GM18519 (cell line): ENCODE measurements around the gene ZNF140.

Source experiments
- ATAC-seq: cut with Tn5 transposase; IDR thresholded peaks from one replicate; pipeline ENCODE4 v1.9.1; 2021; ENCODE audit warnings: mild to moderate bottlenecking, moderate library complexity; ENCODE audit not compliant: unreplicated experiment, low FRiP score

Gene ZNF140

DNA sequence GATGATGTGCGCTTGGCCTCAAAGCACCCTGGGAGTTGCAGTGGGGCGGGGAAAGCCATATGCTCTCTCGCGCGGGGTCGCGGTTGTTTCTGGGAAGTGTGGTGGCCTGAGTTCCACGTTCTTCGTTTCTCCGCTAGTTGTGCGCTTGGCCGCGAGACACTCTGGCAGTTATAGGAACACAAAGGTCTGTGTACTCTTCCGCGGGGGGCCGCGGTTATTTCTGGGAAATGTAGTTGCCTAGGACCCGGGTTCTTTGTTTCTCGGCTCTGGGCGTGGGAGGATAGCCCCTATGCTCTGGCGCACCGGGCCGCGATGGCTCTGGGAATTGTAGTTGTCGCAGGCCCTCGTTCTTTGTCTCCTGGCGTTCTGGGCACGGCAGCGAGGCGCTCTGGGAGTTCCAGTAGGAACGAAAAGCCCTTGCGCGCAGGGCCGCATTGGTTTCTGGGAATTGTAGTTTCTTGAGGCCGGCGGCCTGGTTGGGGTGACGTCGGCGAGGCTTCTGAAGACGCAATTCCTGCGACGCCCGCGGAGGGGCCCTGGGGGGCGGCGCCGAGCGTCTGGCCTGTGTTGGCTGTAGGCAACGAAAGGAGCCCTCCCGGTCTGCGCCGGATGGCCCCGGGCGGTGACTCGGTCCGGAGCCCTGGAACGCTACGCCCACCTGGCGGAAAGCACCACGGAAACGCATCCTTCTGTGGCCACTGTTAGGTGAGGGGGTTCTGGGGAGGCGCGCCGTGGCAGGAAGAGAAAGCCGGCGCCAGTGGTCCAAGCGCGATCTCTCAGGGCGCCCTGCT, at the start of gene ZNF140:
Gene ZNF140 (plus strand): TSS at position 556 of the 791 bp plus-strand sequence. CDS start 398 bp downstream, outside the sequence.
- ATAC-seq, result peak; percentile 56

DNA sequence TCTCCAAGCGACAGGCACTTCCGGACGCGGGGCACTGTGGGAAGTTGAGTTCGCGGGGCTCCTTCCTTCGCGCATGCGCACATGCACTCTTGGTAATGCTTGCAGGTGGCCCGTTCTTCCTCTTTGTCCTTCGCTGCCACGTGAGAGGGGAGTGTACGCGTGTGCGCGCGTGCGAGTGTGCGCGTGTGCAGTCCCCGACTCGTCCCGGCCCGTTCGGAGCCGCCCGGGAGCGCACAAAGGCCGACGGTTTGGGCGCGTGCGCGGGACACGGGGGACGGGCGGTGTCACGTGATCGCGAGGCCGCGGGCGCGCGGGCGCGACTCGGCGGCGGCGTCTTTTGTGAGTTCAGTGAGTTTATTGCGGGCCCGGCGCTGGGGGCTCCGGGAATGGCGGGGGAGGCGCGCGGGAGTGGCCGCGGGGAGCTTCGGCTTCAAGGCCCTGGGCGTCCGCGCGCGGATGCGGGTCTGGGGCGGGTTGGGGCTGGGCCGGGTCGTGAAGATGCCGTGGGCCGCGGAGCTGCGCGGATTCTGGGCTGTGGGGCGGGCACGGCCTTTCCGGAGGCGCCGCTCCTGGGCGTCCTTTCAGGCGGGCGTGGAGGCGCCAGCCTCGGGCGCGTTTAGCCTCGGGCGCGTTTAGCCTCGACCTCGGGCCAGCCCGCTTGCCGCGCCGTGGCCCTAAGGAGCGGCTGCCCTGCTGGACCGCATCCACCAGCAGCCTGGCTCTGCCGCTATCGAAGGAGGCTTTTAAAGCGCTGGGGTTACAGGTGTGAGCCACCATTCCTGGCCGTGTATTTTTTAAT, 43.3 kb upstream of the ZNF140 start, which contains the start of gene ZNF84:
Gene ZNF84 (plus strand): TSS at position 303 of the 799 bp plus-strand sequence. CDS start 3,959 bp downstream, outside the sequence.
- peak; percentile 84 for ATAC-seq

DNA sequence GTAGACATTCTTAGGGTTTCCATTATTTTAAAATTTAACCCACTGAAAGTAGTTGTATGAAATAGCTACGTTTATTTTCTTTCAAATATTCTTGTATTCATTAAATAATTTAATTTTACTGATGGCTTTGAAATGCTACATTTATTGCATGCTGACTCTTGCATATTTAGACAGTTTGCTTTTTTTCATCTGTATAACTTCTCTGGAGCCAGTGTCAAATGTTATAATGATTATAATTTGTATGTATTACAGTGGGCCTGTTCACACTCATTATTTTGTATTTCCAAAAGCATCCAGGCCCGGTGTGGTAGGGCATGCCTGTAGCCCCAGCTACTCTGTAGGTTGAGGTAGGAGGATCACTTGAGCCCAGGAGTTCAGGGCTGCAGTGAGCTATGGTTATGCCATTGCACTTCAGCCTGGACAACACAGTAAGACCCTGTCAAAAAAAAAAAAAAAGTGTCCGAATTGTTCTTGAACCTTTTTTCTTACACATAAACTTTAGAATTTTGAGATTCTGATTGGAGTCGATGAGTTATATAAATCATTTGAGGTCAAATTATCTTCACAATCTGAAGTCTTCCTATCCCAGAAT, 42.5 kb upstream of the ZNF140 start:
- ATAC-seq, result no peak

DNA sequence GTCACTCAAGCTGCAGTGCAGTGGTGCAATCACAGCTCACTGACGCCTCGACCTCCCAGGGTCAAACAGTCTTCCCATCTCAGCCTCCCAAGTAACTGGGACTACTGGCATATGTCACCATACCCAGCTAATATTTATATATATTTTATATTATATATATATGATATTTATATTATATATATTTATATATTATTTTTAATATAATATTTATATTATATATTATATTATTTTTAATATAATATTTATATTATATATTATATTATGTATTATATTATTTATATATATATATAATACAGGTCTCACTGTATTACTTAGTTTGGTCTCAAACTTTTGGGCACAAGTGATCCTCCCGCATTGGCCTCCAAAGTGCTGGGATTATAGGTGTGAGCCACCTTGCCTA, 34.0 kb upstream of the ZNF140 start:
- ATAC-seq, result no peak

DNA sequence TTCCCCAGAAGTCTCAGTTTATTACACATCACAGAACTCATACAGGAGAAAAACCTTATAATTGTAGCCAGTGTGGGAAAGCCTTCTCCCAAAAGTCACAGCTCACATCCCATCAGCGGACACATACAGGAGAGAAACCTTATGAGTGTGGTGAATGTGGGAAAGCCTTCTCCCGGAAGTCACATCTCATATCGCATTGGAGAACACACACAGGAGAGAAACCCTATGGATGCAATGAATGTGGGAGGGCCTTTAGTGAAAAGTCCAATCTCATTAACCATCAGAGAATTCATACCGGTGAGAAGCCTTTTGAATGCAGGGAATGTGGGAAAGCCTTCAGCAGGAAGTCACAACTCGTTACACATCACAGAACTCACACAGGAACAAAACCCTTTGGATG, 23.3 kb upstream of the ZNF140 start:
- ATAC-seq, result no peak

DNA sequence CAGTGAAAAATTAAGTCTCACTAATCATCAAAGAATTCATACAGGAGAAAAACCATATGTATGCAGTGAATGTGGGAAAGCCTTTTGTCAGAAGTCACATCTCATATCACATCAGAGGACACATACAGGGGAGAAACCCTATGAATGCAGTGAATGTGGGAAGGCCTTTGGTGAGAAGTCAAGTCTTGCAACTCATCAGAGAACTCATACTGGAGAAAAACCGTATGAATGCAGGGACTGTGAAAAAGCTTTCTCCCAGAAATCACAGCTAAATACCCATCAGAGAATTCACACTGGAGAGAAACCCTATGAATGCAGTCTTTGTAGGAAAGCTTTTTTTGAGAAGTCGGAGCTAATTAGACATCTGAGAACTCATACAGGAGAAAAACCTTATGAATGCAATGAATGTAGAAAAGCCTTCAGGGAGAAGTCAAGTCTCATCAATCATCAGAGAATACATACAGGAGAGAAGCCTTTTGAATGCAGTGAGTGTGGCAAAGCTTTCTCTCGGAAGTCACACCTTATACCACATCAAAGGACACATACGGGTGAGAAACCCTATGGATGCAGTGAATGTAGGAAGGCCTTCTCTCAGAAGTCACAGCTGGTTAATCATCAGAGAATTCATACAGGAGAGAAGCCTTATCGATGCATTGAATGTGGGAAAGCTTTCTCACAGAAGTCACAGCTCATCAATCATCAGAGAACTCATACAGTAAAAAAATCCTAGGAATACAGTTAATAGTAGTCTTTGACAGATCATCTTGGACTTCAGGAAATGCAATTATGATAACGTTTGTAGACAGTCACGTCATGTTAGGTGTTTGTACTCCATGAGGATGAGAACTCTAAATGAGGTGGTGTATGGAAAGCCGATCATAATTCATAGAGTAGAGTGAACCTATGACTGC, 22.3 kb upstream of the ZNF140 start:
- ATAC-seq, result no peak

DNA sequence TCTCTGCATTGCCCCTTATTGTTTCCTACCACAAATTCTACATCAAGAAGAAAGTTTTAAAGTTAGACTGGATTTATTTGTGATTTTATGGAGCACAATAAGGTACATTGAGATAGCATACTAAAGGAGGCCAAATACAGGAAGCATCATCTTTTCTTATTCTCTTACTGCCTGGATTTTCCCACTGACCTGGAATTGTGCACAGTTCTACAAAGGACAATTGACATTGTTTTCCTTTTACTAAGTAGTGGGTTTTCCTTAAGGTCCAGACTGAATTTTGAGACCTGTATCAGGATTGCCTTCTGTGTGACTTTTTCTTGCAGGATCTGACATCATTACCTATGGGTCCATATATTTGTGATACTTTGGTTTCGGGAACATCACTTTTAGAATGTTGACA, 18.8 kb upstream of the ZNF140 start:
- no peak for ATAC-seq

DNA sequence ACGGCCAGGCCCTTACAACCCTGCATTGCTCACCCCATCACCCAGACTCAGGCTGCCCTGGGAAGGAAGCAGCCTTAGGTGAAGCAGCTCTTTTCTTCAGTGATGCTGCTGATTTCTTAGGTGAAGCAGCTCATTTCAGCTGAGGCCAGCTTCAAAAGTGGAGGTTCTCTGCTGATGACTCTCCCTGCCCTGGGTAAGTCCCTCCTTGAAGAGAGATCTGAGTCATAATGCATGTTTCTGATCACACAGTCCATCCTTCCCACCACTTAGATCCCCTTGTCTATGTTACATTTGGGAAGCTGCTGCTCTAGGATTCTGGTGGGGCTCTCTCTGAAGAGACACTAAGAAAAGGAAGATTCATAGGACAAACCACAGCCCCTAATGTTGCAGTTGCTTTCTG, 17.2 kb upstream of the ZNF140 start:
- ATAC-seq, result no peak

DNA sequence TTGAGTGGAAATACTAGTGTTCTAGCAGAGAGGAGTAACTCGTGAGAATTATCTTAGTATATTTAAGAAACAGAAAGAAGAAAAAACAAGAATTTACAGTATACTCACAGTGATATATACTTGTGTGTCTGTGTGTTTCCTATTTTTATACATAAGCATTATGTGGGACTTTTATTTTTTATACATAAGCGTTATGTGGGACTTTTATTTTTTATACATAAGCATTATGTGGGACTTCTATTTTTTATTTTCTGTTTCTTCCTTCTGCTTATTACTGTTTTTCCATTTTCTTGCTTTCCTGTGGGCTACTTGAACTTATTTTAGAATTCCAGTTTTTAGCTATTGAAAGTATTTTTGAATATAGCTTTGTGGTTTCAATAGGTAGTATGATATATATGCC, 6.9 kb upstream of the ZNF140 start:
- no peak for ATAC-seq

DNA sequence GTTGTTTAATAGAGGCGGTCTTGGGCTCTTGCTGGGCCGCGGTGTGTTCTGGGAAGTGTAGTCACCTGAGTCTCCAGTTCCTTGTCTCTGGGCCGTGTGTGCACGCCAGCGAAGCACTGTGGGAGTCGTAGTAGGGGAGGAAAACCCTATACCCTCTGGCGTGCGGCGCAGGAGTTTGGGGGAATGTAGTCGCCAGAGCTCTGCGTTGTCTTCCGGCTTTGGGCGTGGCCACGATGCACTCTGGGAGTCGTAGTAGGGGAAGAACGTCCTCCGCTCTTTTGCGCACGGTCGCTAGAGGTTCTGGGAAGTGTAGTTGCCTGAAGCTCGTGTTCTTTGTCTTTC, 726 bp upstream of the ZNF140 start:
- ATAC-seq, result peak; percentile 65

DNA sequence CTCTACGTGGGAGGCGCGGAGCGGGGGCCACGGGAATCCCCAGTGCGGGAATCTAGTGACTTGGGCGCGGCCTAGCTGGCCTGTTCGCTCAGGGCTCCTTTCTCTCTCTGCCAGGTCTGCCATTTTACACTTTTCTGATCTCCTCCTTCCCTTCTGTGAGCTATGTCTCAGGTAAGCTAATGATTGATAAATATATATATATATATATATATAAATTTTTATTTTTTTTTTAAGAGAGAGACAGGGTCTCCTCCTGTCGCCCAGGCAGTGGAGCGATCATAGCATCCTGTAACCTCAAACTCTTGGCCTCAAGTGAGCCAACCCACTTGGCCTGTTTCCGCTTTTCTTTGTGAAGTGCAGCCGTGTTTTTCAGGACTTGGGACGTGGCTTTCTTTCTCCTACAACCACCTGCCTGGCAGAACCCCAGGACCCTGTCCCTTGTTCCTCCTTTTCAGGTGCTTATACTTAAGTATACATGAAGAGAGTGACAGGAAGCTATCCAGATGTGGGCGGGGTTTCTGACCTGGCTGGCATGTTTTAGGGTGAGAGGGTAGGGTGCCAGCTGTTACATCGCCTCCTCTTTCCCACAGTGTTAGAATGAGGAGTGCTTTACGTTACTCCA, 547 bp downstream of the ZNF140 start:
- ATAC-seq, result no peak

DNA sequence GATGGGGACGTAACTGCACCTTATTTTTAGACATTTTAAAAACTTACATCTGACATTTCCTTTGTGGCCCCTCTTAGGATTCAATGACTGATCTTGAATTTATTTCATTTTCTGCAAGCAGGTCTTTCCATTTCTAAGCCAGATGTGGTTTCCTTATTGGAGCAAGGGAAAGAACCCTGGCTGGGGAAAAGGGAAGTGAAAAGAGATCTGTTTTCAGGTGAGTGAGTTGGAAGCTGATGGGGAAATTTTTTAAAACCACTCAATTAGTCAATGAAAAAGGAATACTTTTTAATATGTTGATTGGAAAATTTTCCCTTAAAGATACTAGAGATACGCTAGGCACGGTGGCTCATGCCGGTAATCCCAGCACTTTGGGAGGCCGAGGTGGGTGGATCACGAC, 2.6 kb downstream of the ZNF140 start:
- ATAC-seq, result no peak

DNA sequence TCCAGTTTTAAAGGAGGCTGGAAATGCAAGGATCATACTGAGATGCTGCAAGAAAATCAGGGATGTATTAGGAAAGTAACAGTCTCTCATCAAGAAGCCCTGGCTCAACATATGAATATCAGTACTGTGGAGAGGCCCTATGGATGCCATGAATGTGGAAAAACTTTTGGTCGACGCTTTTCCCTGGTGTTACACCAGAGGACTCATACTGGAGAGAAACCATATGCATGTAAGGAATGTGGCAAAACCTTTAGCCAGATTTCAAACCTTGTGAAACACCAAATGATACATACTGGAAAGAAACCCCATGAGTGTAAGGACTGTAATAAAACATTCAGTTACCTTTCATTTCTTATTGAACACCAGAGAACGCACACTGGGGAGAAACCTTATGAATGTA, 24.9 kb downstream of the ZNF140 start:
- no peak for ATAC-seq

DNA sequence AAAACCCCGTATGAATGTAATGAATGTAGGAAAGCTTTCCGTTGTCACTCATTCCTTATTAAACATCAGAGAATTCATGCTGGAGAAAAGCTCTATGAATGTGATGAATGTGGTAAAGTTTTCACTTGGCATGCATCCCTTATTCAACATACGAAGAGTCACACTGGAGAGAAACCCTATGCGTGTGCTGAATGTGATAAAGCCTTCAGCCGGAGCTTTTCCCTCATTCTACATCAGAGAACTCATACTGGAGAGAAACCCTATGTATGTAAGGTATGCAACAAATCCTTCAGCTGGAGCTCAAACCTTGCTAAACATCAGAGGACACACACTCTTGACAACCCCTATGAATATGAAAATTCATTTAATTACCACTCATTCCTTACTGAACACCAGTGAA, 25.5 kb downstream of the ZNF140 start:
- ATAC-seq, result no peak

DNA sequence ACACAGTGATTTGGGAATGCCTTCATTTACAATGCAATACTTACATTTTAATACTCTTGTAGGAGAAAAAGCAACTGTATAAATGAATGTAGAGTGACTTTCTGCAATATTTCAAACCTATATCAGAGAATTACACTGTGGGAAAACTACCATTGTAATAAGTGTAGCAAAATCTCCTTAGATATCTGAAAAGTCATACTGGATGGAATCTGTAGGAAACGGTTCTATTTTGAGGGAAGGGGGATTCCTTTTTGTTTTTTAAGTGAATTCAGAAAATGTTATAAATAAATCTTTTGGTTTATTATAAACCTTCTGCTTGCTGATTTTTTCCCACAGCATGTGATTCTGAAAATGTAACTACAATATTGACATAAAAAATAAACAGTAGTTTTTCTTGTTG, 26.4 kb downstream of the ZNF140 start:
- ATAC-seq, result no peak

DNA sequence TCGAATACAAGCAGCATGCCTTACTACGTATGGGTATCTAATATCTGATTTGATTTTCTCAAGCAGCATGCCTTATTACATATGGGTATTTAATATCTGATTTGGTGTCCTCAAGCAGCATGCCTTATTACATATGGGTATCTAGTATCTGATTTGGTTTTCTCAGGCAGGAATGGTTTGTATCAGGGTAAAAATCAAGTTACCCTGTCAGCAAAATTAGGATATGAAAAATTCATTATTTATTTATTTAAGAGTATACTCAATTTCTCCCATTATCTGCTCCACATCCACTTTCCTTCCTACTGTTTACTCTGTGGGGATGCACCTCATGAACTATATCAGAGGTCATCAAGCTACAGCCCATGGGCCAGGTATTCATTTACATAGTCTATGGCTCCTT, 27.4 kb downstream of the ZNF140 start:
- no peak for ATAC-seq

DNA sequence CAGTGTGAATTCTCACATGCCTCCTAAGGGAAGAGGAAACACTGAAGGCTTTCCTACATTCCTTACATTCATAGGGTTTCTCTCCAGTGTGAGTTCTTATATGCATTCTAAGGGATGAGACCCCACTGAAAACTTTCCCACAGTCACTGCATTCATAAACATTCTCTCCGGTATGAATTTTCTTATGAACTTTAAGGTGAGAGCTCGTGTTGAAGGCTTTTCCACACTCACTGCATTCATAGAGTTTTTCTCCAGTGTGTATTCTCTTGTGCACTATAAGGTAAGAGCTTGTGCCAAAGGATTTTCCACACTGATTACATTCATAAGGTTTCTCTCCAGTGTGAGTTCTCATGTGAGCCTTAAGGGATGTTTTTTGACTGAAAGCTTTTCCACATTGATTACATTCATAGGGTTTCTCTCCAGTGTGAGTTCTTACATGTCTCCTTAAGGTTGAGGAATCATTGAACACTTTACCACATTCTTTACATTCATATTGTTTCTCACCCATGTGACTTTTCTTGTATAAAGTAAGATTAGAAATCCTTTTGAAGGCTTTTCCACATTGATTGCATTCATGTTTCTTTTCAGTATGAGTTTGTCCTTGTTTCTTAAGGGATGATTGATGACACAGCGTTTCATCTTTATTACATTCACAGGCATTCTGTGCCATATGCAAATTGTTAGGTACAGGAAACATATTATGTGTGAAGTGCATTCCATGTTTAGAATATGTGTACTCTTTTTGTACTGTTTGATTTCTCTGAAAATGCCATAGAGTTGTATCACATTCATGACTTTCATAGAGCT, 39.9 kb downstream of the ZNF140 start:
- ATAC-seq, result no peak

DNA sequence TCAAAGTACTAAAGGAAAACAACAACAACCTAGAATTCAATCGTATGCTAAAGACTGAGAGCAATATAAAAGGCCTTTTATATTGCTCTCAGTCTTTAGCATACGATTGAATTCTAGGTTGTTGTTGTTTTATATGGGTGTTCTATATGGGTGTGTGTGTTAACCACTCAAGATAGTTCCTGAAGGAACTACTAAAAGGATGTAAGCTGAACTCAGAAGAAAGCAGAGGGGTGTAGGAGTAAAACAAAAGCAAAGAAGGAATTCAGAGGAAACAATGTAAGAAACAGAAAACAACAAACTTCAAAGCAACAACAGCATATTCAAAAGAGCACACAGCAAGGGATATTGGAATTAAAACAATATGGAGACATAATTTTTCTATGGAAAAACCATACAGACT, 44.0 kb downstream of the ZNF140 start:
- ATAC-seq, result no peak

DNA sequence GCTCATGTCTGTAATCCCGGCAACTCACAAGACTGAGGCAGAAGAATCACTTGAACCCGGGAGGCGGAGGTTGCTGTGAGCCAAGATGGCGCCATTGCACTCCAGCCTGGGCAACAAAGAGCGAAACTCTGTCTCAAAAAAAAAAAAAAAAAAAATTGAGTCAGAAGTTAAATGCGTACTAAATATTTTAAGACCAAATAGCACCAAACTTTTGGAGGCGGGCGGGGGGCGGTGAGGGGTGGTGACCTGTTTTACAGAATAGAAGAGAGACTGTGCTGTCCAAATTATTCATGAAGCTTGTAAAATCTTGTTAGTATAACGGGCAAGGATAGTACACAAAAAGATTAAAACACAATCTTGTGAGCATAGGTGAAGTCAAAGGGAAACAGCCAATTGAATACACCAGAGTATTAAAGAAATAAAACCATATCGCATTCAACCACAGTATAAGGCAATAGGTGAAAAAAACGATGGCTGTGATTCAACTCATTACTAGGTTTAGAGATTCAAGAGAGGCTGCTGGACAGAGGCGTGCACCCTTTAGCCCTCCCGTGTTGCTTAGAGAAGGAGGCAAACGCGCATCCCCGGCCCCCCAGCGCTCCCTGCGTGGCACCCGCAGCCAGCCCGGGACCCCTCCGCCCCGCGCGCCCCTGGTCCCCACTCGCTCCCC, 48.8 kb downstream of the ZNF140 start:
- ATAC-seq, result no peak
